ENCODE data around the gene CCT2. TPM values are rescaled to one million over a fixed set of nuclear protein-coding genes. Genes with fewer than 3 reads are reported as not detected.

The CCT2 gene
- total RNA-seq: 100 to 1,000 TPM; 162 to 191 TPM

- Mint-ChIP-seq H3K27me3 (ENCODE audit: low read depth) (no peaks in the 10 kb centered on the region), H3K36me3 (ENCODE audit: insufficient read depth in 2 of 2) (peaks cover 11 to 23% of the 10 kb centered on the region in 2 donors), H3K9me3 (no peaks in the 10 kb centered on the region), H3K27ac (peak within 1 kb of the TSS; percentile 96), H3K4me3 (peak within 1 kb of the TSS; percentile 96 to 99), H3K4me1 (ENCODE audit: low read depth) (peaks cover 40% of the 10 kb centered on the region)
- peak; percentile 95 for ATAC-seq (replicated peaks in 1 of 2)
- DNase-seq: peak; percentile 97 to 98
Observed at GRCh38 chr12:69585189-69586062, at the start of gene CCT2. CCT2 (plus strand) TSS chr12:69585459; CDS start chr12:69585522, 63 bp downstream.

GRCh38 chr12:69540987-69541386 lies 44.3 kb upstream of the CCT2 start:
- Mint-ChIP-seq H3K27ac (no peak overlapping the region), H3K4me3 (no peak overlapping the region), H3K9me3 (peaks cover 7 to 9% of the 10 kb centered on the region in 2 donors), H3K36me3 (ENCODE audit: insufficient read depth in 2 of 2) (peaks cover 10 to 26% of the 10 kb centered on the region in 2 donors), H3K4me1 (ENCODE audit: low read depth) (peaks cover 6% of the 10 kb centered on the region), H3K27me3 (ENCODE audit: low read depth) (no peaks in the 10 kb centered on the region)
- DNase-seq (no peak), ATAC-seq (replicated peaks in 1 of 2) (no peak)

GRCh38 chr12:69544087-69544486 lies 41.2 kb upstream of the CCT2 start:
- Mint-ChIP-seq H3K4me3 (no peak overlapping the region), H3K36me3 (ENCODE audit: insufficient read depth in 2 of 2) (peaks cover 10 to 23% of the 10 kb centered on the region in 2 donors), H3K4me1 (ENCODE audit: low read depth) (peaks cover 14% of the 10 kb centered on the region), H3K9me3 (peaks cover 7 to 9% of the 10 kb centered on the region in 2 donors), H3K27me3 (ENCODE audit: low read depth) (no peaks in the 10 kb centered on the region), H3K27ac (no peak overlapping the region)
- DNase-seq: no peak
- ATAC-seq (replicated peaks in 1 of 2): no peak

- Mint-ChIP-seq H3K4me1 (ENCODE audit: low read depth) (peaks cover 14% of the 10 kb centered on the region), H3K4me3 (no peak overlapping the region), H3K27me3 (ENCODE audit: low read depth) (no peaks in the 10 kb centered on the region), H3K9me3 (peaks cover 7 to 9% of the 10 kb centered on the region in 2 donors), H3K27ac (no peak overlapping the region), H3K36me3 (ENCODE audit: insufficient read depth in 2 of 2) (peaks cover 10 to 23% of the 10 kb centered on the region in 2 donors)
- DNase-seq (no peak), ATAC-seq (replicated peaks in 1 of 2) (no peak)
Observed at GRCh38 chr12:69545081-69545480, 40.2 kb upstream of the CCT2 start.

- peaks cover 7 to 9% of the 10 kb centered on the region in 2 donors for H3K9me3 Mint-ChIP-seq
- ATAC-seq (replicated peaks in 1 of 2): peak; percentile 92 to 97
- peak; percentile 6 to 11 for DNase-seq
- H3K4me3 Mint-ChIP-seq: no peak overlapping the region
- no peak overlapping the region for H3K27ac Mint-ChIP-seq
- H3K27me3 Mint-ChIP-seq (ENCODE audit: low read depth): no peaks in the 10 kb centered on the region
- peaks cover 14% of the 10 kb centered on the region for H3K4me1 Mint-ChIP-seq (ENCODE audit: low read depth)
- peaks cover 8 to 16% of the 10 kb centered on the region in 2 donors for H3K36me3 Mint-ChIP-seq (ENCODE audit: insufficient read depth in 2 of 2)
Observed at GRCh38 chr12:69546693-69547438, 38.4 kb upstream of the CCT2 start.

- Mint-ChIP-seq H3K4me3 (no peak overlapping the region), H3K9me3 (peaks cover 2 to 3% of the 10 kb centered on the region in 2 donors), H3K36me3 (ENCODE audit: insufficient read depth in 2 of 2) (peaks cover 3 to 8% of the 10 kb centered on the region in 2 donors), H3K27ac (no peak overlapping the region), H3K4me1 (ENCODE audit: low read depth) (peaks cover 8% of the 10 kb centered on the region), H3K27me3 (ENCODE audit: low read depth) (no peaks in the 10 kb centered on the region)
- DNase-seq: no peak
- ATAC-seq (replicated peaks in 1 of 2): no peak
Observed at GRCh38 chr12:69548687-69549086, 36.6 kb upstream of the CCT2 start.

GRCh38 chr12:69550569-69551350 lies 34.5 kb upstream of the CCT2 start:
- no peaks in the 10 kb centered on the region for H3K27me3 Mint-ChIP-seq (ENCODE audit: low read depth)
- DNase-seq (no peak), ATAC-seq (replicated peaks in 1 of 2) (no peak)
- no peak overlapping the region for H3K4me3 Mint-ChIP-seq
- H3K9me3 Mint-ChIP-seq: no peaks in the 10 kb centered on the region
- H3K4me1 Mint-ChIP-seq (ENCODE audit: low read depth): peaks cover 8% of the 10 kb centered on the region
- H3K36me3 Mint-ChIP-seq (ENCODE audit: insufficient read depth in 2 of 2): peaks cover 0 to 2% of the 10 kb centered on the region in 2 donors
- no peak overlapping the region for H3K27ac Mint-ChIP-seq

GRCh38 chr12:69553628-69554248 lies 31.5 kb upstream of the CCT2 start:
- ATAC-seq (replicated peaks in 1 of 2) (no peak), DNase-seq (no peak)
- Mint-ChIP-seq H3K4me1 (ENCODE audit: low read depth) (no peaks in the 10 kb centered on the region), H3K36me3 (ENCODE audit: insufficient read depth in 2 of 2) (no peaks in the 10 kb centered on the region), H3K27me3 (ENCODE audit: low read depth) (no peaks in the 10 kb centered on the region), H3K4me3 (no peak overlapping the region), H3K9me3 (no peaks in the 10 kb centered on the region), H3K27ac (no peak overlapping the region)

GRCh38 chr12:69555461-69555860 lies 29.8 kb upstream of the CCT2 start:
- no peak for ATAC-seq (replicated peaks in 1 of 2)
- Mint-ChIP-seq H3K4me1 (ENCODE audit: low read depth) (no peaks in the 10 kb centered on the region), H3K9me3 (no peaks in the 10 kb centered on the region), H3K27ac (no peak overlapping the region), H3K27me3 (ENCODE audit: low read depth) (no peaks in the 10 kb centered on the region), H3K36me3 (ENCODE audit: insufficient read depth in 2 of 2) (no peaks in the 10 kb centered on the region), H3K4me3 (no peak overlapping the region)
- DNase-seq: no peak

- Mint-ChIP-seq H3K9me3 (no peaks in the 10 kb centered on the region), H3K36me3 (ENCODE audit: insufficient read depth in 2 of 2) (no peaks in the 10 kb centered on the region), H3K4me1 (ENCODE audit: low read depth) (no peaks in the 10 kb centered on the region), H3K27ac (no peak overlapping the region), H3K27me3 (ENCODE audit: low read depth) (no peaks in the 10 kb centered on the region), H3K4me3 (no peak overlapping the region)
- DNase-seq (no peak), ATAC-seq (replicated peaks in 1 of 2) (no peak)
Observed at GRCh38 chr12:69556383-69556782, 28.9 kb upstream of the CCT2 start.

GRCh38 chr12:69563166-69563762 lies 22.0 kb upstream of the CCT2 start:
- H3K9me3 Mint-ChIP-seq: no peaks in the 10 kb centered on the region
- no peaks in the 10 kb centered on the region for H3K27me3 Mint-ChIP-seq (ENCODE audit: low read depth)
- peaks cover 7% of the 10 kb centered on the region for H3K4me1 Mint-ChIP-seq (ENCODE audit: low read depth)
- no peak for DNase-seq
- no peak overlapping the region for H3K27ac Mint-ChIP-seq
- H3K4me3 Mint-ChIP-seq: no peak overlapping the region
- no peaks in the 10 kb centered on the region for H3K36me3 Mint-ChIP-seq (ENCODE audit: insufficient read depth in 2 of 2)
- no peak for ATAC-seq (replicated peaks in 1 of 2)

GRCh38 chr12:69566603-69567002 lies 18.7 kb upstream of the CCT2 start:
- Mint-ChIP-seq H3K4me1 (ENCODE audit: low read depth) (peaks cover 17% of the 10 kb centered on the region), H3K9me3 (no peaks in the 10 kb centered on the region), H3K36me3 (ENCODE audit: insufficient read depth in 2 of 2) (no peaks in the 10 kb centered on the region), H3K27ac (peak overlapping the region; percentile 18), H3K27me3 (ENCODE audit: low read depth) (no peaks in the 10 kb centered on the region), H3K4me3 (no peak overlapping the region)
- DNase-seq: no peak
- peak in 1 of 2 donors; percentile 33 for ATAC-seq (replicated peaks in 1 of 2)
